Measurements from ENCODE around the gene TTLL8. TPM values are rescaled to one million over a fixed set of nuclear protein-coding genes. Genes with fewer than 3 reads are reported as not detected.
"Not testable (repeated sequence)": the region's sequence is repeated elsewhere in the genome, so short reads cannot be mapped to it uniquely, and the experiment has no call there.

The TTLL8 gene
- total RNA-seq, 1 donor from 2014 or later, result not detected

- H3K4me1 Mint-ChIP-seq, result peaks cover 4% of the 10 kb centered on the region
- no peak overlapping the region for H3K4me3 Mint-ChIP-seq
- no peaks in the 10 kb centered on the region for H3K9me3 Mint-ChIP-seq
- no peaks in the 10 kb centered on the region for H3K36me3 Mint-ChIP-seq (ENCODE audit: low read depth)
- H3K27ac Mint-ChIP-seq, result no peak overlapping the region
- DNase-seq, result no peak
- intact Hi-C loops (cut with micrococcal nuclease), result no loop called here
- peaks cover 2% of the 10 kb centered on the region for H3K27me3 Mint-ChIP-seq
Observed at GRCh38 chr22:49996518-49997250, 61.4 kb downstream of the TTLL8 start.

DNA sequence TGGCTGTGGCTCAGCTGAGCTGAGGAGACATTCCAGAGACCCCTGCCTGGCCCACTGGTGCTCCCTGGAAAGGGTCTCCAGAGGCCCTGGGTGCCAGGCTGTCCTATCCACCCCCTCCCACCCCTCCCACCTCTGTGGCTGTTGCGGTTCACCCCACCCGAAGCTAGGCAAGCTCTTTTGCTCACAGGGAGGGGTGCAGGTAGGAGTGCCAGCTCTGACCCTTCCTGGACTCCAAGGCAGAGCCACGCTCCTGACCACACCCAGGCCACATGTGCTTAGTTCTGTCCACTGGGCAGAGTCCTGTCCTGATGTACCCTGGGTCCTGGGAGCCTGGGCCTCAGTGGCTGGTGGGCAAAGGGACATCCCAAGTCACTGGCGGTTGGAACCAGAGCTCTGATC, 62.0 kb downstream of the TTLL8 start:
- no peak overlapping the region for H3K27ac Mint-ChIP-seq
- H3K36me3 Mint-ChIP-seq (ENCODE audit: low read depth), result peaks cover under 1% of the 10 kb centered on the region
- H3K27me3 Mint-ChIP-seq, result peaks cover 3% of the 10 kb centered on the region
- H3K4me3 Mint-ChIP-seq, result no peak overlapping the region
- H3K4me1 Mint-ChIP-seq, result peaks cover 4% of the 10 kb centered on the region
- no peak for DNase-seq
- peaks cover 2% of the 10 kb centered on the region for H3K9me3 Mint-ChIP-seq
- intact Hi-C loops (cut with micrococcal nuclease), result no loop called here

GRCh38 chr22:49995361-49996118, 62.6 kb downstream of the TTLL8 start:
- Mint-ChIP-seq H3K9me3 (peaks cover 5% of the 10 kb centered on the region), H3K4me3 (no peak overlapping the region), H3K4me1 (peaks cover 4% of the 10 kb centered on the region), H3K27me3 (peaks cover 6% of the 10 kb centered on the region), H3K36me3 (ENCODE audit: low read depth) (peaks cover 3% of the 10 kb centered on the region), H3K27ac (no peak overlapping the region)
- no peak for DNase-seq
- intact Hi-C loops (cut with micrococcal nuclease), result no loop called here

DNA sequence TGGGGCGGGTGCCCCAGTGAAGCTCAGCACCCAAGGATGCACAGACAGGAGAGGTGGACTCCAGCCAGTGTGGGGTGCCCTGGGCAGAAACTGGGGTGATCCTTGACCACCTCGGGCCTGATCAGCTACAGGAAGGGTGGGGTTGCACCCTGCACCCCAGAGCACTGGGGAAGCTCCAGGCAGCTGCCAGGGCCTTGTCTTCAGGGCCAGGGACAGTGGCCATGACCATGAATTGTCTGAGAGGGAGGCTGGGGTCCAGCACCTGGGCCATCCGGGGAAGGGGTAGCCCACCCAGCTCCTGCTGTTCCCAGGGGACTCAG, 63.1 kb downstream of the TTLL8 start:
- H3K27ac Mint-ChIP-seq, result no peak overlapping the region
- peaks cover 6% of the 10 kb centered on the region for H3K27me3 Mint-ChIP-seq
- H3K36me3 Mint-ChIP-seq (ENCODE audit: low read depth), result peaks cover 3% of the 10 kb centered on the region
- peaks cover 5% of the 10 kb centered on the region for H3K9me3 Mint-ChIP-seq
- no peak overlapping the region for H3K4me3 Mint-ChIP-seq
- intact Hi-C loops (cut with micrococcal nuclease), result no loop called here
- no peak for DNase-seq
- peaks cover 4% of the 10 kb centered on the region for H3K4me1 Mint-ChIP-seq

GRCh38 chr22:49994361-49995040, 63.6 kb downstream of the TTLL8 start:
- H3K27me3 Mint-ChIP-seq, result peaks cover 6% of the 10 kb centered on the region
- H3K9me3 Mint-ChIP-seq, result peaks cover 5% of the 10 kb centered on the region
- H3K36me3 Mint-ChIP-seq (ENCODE audit: low read depth), result peaks cover 3% of the 10 kb centered on the region
- H3K27ac Mint-ChIP-seq, result no peak overlapping the region
- H3K4me1 Mint-ChIP-seq, result peaks cover 4% of the 10 kb centered on the region
- intact Hi-C loops (cut with micrococcal nuclease), result no loop called here
- no peak overlapping the region for H3K4me3 Mint-ChIP-seq
- no peak for DNase-seq

GRCh38 chr22:49993649-49994360, 64.3 kb downstream of the TTLL8 start:
- no peak overlapping the region for H3K4me3 Mint-ChIP-seq
- intact Hi-C loops (cut with micrococcal nuclease), result loop anchor here (1.0 to 2.0 kb wide), 3 partner anchors 15 to 63 kb away; no protein-coding TSS in a partner anchor
- DNase-seq, result no peak
- H3K27me3 Mint-ChIP-seq, result peaks cover 6% of the 10 kb centered on the region
- H3K4me1 Mint-ChIP-seq, result peaks cover 4% of the 10 kb centered on the region
- no peak overlapping the region for H3K27ac Mint-ChIP-seq
- peaks cover 5% of the 10 kb centered on the region for H3K9me3 Mint-ChIP-seq
- peaks cover 3% of the 10 kb centered on the region for H3K36me3 Mint-ChIP-seq (ENCODE audit: low read depth)

DNA sequence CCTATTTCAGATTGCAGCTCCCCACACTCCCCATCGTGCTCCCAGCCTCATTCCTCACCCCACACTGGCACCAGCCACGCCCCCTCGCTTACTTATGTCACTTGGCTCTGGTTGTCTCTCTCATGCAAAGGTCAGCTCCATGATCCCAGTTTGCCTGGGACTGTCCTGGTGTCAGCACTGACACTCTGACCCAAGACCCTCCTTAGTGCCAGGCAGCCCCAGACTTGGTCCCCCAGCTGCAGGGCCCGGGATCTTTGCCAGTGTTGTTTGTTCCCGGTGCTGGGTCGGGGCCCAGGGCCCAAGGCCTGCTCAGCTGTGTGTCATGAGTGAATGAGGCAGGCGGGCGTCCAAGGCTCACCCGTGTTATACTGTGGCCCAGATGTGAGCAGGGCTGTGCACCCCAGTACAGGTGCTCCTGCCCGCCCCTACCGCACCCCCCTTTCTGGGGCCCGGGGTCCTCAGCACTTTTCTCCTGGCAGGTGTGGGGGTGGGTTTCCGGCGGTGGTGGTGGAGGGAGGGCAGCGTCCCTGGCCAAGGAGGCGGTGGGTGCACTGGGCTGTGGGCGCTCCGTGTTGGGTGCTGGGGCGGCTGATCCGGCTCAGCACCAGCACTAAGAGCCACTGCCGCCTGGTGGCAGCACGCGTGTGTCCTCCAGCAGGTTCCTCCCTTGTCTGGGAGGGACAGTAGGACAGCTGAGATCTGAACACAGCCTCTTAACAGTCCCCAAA, 65.0 kb downstream of the TTLL8 start:
- Mint-ChIP-seq H3K36me3 (ENCODE audit: low read depth) (peaks cover 5% of the 10 kb centered on the region), H3K4me3 (no peak overlapping the region), H3K9me3 (peaks cover 8% of the 10 kb centered on the region), H3K27me3 (peaks cover 8% of the 10 kb centered on the region), H3K27ac (no peak overlapping the region), H3K4me1 (peaks cover 4% of the 10 kb centered on the region)
- DNase-seq, result peak; percentile 90
- intact Hi-C loops (cut with micrococcal nuclease), result loop anchor here (1.0 to 2.0 kb wide), 3 partner anchors 14 to 62 kb away; no protein-coding TSS in a partner anchor

GRCh38 chr22:49991907-49992533, 66.1 kb downstream of the TTLL8 start:
- no peak for DNase-seq
- intact Hi-C loops (cut with micrococcal nuclease), result loop anchor here (2.0 kb wide), 1 partner anchor 13 kb away; no protein-coding TSS in a partner anchor
- Mint-ChIP-seq H3K4me1 (peaks cover 4% of the 10 kb centered on the region), H3K36me3 (ENCODE audit: low read depth) (peaks cover 7% of the 10 kb centered on the region), H3K27ac (no peak overlapping the region), H3K9me3 (peaks cover 8% of the 10 kb centered on the region), H3K4me3 (no peak overlapping the region), H3K27me3 (peaks cover 10% of the 10 kb centered on the region)

GRCh38 chr22:49991167-49991566, 66.9 kb downstream of the TTLL8 start:
- H3K4me1 Mint-ChIP-seq, result peaks cover 4% of the 10 kb centered on the region

GRCh38 chr22:49989826-49990225, 68.3 kb downstream of the TTLL8 start:
- H3K4me1 Mint-ChIP-seq; H3K27ac Mint-ChIP-seq; intact Hi-C loops (cut with micrococcal nuclease); H3K4me3 Mint-ChIP-seq; DNase-seq: not testable (repeated sequence)
- peaks cover 23% of the 10 kb centered on the region for H3K9me3 Mint-ChIP-seq
- peaks cover 30% of the 10 kb centered on the region for H3K27me3 Mint-ChIP-seq
- H3K36me3 Mint-ChIP-seq (ENCODE audit: low read depth), result peaks cover 12% of the 10 kb centered on the region

More at GRCh38 chr22:49991167-49991566, 66.9 kb downstream of the TTLL8 start:
- Mint-ChIP-seq H3K36me3 (ENCODE audit: low read depth) (peaks cover 8% of the 10 kb centered on the region), H3K4me3 (no peak overlapping the region), H3K27ac (no peak overlapping the region), H3K27me3 (peaks cover 17% of the 10 kb centered on the region), H3K9me3 (peaks cover 15% of the 10 kb centered on the region)
- intact Hi-C loops (cut with micrococcal nuclease), result no loop called here
- no peak for DNase-seq

DNA sequence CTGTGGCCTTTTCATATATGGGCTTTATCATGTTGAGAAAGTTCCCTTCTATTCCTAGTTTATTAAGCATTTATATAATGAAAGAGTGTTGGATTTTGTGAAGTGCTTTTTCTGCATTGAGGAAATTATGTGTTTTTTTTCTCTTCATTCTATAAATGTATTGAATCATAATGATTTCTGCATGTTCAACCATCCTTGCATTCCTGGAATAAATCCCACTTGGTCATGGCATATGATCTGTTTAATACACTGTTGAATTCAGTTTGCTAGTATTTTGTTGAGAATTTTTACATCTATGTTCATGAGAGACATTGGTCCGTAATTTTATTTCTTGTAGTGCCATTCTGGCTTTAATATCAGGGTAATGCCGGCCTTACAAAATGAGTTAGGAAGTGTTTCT, 71.8 kb downstream of the TTLL8 start:
- Mint-ChIP-seq H3K4me1 (peaks cover 5% of the 10 kb centered on the region), H3K36me3 (ENCODE audit: low read depth) (peaks cover 20% of the 10 kb centered on the region)
- intact Hi-C loops (cut with micrococcal nuclease), result no loop called here

DNA sequence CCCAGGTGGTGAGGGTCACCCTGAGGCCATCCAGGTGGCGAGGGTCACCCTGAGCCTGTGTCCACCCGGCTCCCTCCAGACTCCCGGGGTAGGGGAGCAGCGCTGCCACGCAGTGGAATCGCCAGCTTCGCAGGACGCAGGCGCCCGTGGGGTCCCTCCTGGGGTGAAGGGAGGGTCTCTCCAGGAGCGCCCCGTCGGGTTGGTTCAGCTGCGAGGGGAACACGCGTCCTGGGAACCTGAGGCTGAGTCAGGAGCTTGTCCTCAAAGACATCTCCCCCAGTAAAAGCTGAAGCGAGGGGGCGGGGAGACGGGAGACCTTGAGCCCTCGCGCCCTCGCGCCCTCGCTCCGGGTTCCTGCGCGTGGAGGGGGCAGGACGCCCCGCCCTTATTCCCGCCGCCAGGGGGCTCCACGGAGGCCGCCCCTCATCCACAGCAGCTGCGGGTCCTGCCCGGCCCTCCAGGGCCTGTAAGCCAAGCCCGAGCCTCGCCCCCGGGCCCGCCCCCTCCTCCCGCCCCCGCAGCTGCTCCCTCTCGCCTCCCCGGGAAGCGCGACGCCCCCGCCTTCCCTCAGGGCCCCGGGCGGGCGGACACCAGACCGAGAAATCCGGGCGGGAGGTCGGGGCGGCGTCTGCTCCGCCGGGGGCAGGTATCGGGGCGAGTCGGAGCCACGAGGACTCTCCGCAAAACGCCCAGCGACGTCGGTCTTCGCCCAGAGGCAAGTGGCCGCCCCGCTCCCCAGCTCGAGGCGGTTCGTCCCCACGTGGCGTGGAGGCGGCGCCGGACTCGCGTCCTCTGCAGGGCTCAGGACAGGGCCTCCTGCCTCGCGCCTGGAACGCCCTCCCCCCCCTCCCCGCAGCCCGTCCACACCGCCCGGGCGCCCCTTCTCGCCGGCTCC, 74.7 kb downstream of the TTLL8 start:
- peaks cover 16% of the 10 kb centered on the region for H3K4me1 Mint-ChIP-seq
- peak; percentile 73 for DNase-seq
- no peak overlapping the region for H3K27ac Mint-ChIP-seq
- no peak overlapping the region for H3K4me3 Mint-ChIP-seq
- peaks cover 29% of the 10 kb centered on the region for H3K36me3 Mint-ChIP-seq (ENCODE audit: low read depth)
- peaks cover 30% of the 10 kb centered on the region for H3K27me3 Mint-ChIP-seq
- peaks cover 29% of the 10 kb centered on the region for H3K9me3 Mint-ChIP-seq
- intact Hi-C loops (cut with micrococcal nuclease), result no loop called here

More for the DNA sequence above, 71.8 kb downstream of the TTLL8 start:
- H3K4me3 Mint-ChIP-seq, result no peak overlapping the region
- peaks cover 35% of the 10 kb centered on the region for H3K27me3 Mint-ChIP-seq
- peaks cover 30% of the 10 kb centered on the region for H3K9me3 Mint-ChIP-seq
- no peak overlapping the region for H3K27ac Mint-ChIP-seq
- DNase-seq, result no peak

Data from activated CD4-positive, alpha-beta T cell treated with anti-CD3 and anti-CD28 coated beads, Interleukin-2, amount 10 ng/mL, durations not matched to agents 24 days and 14 days (primary cell).